H1 (cell line): ENCODE measurements around the gene FBXW5. TPM values are rescaled to one million over a fixed set of nuclear protein-coding genes. Genes with fewer than 3 reads are reported as not detected.

Source experiments
- CTCF ChIA-PET: fragments of 300-600 bp; sonication (Branson Sonifier 250); formaldehyde crosslinking; loops from one replicate; lab custom pipeline; 2021; ENCODE audit not compliant: partially characterized antibody; lab: Charles Lee
- POLR2A ChIA-PET: fragments of 300-600 bp; sonication (Branson Sonifier 250); formaldehyde crosslinking; loops from one replicate; lab custom pipeline; 2021; ENCODE audit warnings: inconsistent platforms; ENCODE audit not compliant: partially characterized antibody; lab: Charles Lee
- DNase-seq, 2 experiments: peaks; one replicate each; pipeline versions ENCODE4 v3.0.0 to v3.0.0-alpha.2; 2010 to 2022; ENCODE audit warnings: low spot score in 2 of 2, low read depth in 1 of 2, mixed read lengths in 1 of 2
- FAIRE-seq: peaks from 2 replicates; lab custom pipeline; 2011; peaks lifted over from hg19 to GRCh38; lab: Jason Lieb, UNC
- H2AFZ ChIP-seq: 2 replicates; pipeline ENCODE4 v1.8.1; 2012; ENCODE audit warnings: low read length, inconsistent platforms
- H2AK5ac ChIP-seq: 2 replicates; pipeline ENCODE4 v1.6.1; 2013; ENCODE audit warnings: low read depth, low read length
- H2BK120ac ChIP-seq: replicated peaks from 2 replicates; pipeline ENCODE3; 2013; ENCODE audit warnings: low read depth, low read length, inconsistent platforms
- H2BK12ac ChIP-seq: 2 replicates; pipeline ENCODE4 v1.6.1; 2013; ENCODE audit warnings: low read depth, low read length
- H2BK15ac ChIP-seq: 2 replicates; pipeline ENCODE4 v1.6.1; 2013; ENCODE audit warnings: low read length
- H2BK20ac ChIP-seq: 2 replicates; pipeline ENCODE4 v1.6.1; 2013; ENCODE audit warnings: low read length
- H2BK5ac ChIP-seq: 2 replicates; pipeline ENCODE4 v1.6.1; 2013; ENCODE audit warnings: low read depth, low read length
- H3K14ac ChIP-seq: 2 replicates; pipeline ENCODE4 v1.6.1; 2013; ENCODE audit warnings: inconsistent platforms; ENCODE audit not compliant: insufficient read length
- H3K18ac ChIP-seq: 2 replicates; pipeline ENCODE4 v1.6.1; 2013; ENCODE audit warnings: low read length; ENCODE audit errors: extremely low read depth
- H3K23ac ChIP-seq: 2 replicates; pipeline ENCODE4 v1.6.1; 2013; ENCODE audit warnings: inconsistent platforms; ENCODE audit not compliant: insufficient read length
- H3K23me2 ChIP-seq: 2 replicates; pipeline ENCODE4 v1.6.1; 2013; ENCODE audit warnings: low read depth, low read length
- H3K27ac ChIP-seq: 2 replicates; pipeline ENCODE4 v1.6.1; 2011; ENCODE audit warnings: low read depth, low read length, inconsistent platforms
- H3K27me3 ChIP-seq, 4 experiments: replicated peaks in 1 of 4; 1 replicate in 1 of 4; 2 replicates in 3 of 4; pipeline versions ENCODE4 v1.6.1 to v1.8.1; 2011 to 2013; ENCODE audit warnings: low read length in 3 of 4, mild to moderate bottlenecking in 3 of 4, inconsistent platforms in 2 of 4, mixed read lengths in 2 of 4, moderate library complexity in 1 of 4; ENCODE audit not compliant: control insufficient read depth in 3 of 4, insufficient read depth in 3 of 4; ENCODE audit errors: extremely low read depth in 1 of 4
- H3K36me3 ChIP-seq, 4 experiments: 2 replicates each; pipeline versions ENCODE4 v1.6.1 to v1.8.1; 2011 to 2013; ENCODE audit warnings: mild to moderate bottlenecking in 4 of 4, low read length in 3 of 4, moderate library complexity in 2 of 4, control low read depth in 1 of 4, inconsistent platforms in 1 of 4; ENCODE audit not compliant: insufficient read depth in 4 of 4, control insufficient read depth in 2 of 4
- H3K4ac ChIP-seq: replicated peaks from 2 replicates; pipeline ENCODE3; 2013; ENCODE audit warnings: low read length, low read depth, mixed read lengths, inconsistent platforms; ENCODE audit not compliant: insufficient read length
- H3K4me1 ChIP-seq, 4 experiments: replicated peaks in 1 of 4; 1 replicate in 1 of 4; 2 replicates in 3 of 4; pipeline versions ENCODE4 v1.6.1 to v1.8.1; 2011 to 2013; ENCODE audit warnings: low read length in 3 of 4, inconsistent platforms in 2 of 4, mixed read lengths in 1 of 4; ENCODE audit not compliant: insufficient read depth in 4 of 4, control insufficient read depth in 3 of 4
- H3K4me2 ChIP-seq, 2 experiments: 2 replicates each; pipeline versions ENCODE4 v1.6.1 to v1.8.1; 2011 to 2013; ENCODE audit warnings: low read depth in 2 of 2, low read length in 2 of 2, control low read depth in 1 of 2, inconsistent platforms in 1 of 2, mild to moderate bottlenecking in 1 of 2; ENCODE audit not compliant: insufficient read depth in 1 of 2
- H3K4me3 ChIP-seq, 4 experiments: fragments of 200-600, 300-600 bp in 1 of 4; sonication (generic), shearing (Covaris generic), sonication (Bioruptor Twin) in 1 of 4; 2 replicates each; pipeline versions ENCODE4 v1.5.1 to v1.8.1; 2011 to 2016; ENCODE audit warnings: low read length in 4 of 4, low read depth in 3 of 4, control low read depth in 2 of 4, inconsistent platforms in 2 of 4, mild to moderate bottlenecking in 2 of 4, mixed read lengths in 1 of 4, moderate library complexity in 1 of 4; ENCODE audit not compliant: insufficient read depth in 2 of 4; ENCODE audit errors: extremely low read depth in 1 of 4
- H3K56ac ChIP-seq: replicated peaks from 2 replicates; pipeline ENCODE3; 2013; ENCODE audit warnings: low read depth, mild to moderate bottlenecking, mixed read lengths, low read length, inconsistent platforms; ENCODE audit not compliant: insufficient read length
- H3K79me1 ChIP-seq: 2 replicates; pipeline ENCODE4 v1.6.1; 2013; ENCODE audit warnings: low read depth, low read length, control low read depth
- H3K79me2 ChIP-seq, 2 experiments: 2 replicates each; pipeline versions ENCODE4 v1.6.1 to v1.8.1; 2012 to 2013; ENCODE audit warnings: low read length in 2 of 2, mild to moderate bottlenecking in 2 of 2, inconsistent platforms in 1 of 2; ENCODE audit not compliant: insufficient read depth in 2 of 2, control insufficient read depth in 1 of 2
- H3K9ac ChIP-seq, 4 experiments: replicated peaks in 1 of 4; 1 replicate in 1 of 4; 2 replicates in 3 of 4; pipeline versions ENCODE4 v1.6.1 to v1.8.1; 2011 to 2013; ENCODE audit warnings: low read depth in 3 of 4, low read length in 3 of 4, control low read depth in 2 of 4, mild to moderate bottlenecking in 2 of 4, moderate library complexity in 2 of 4, inconsistent platforms in 1 of 4; ENCODE audit errors: extremely low read depth in 1 of 4
- H3K9me3 ChIP-seq, 2 experiments: 2 replicates each; pipeline versions ENCODE4 v1.6.1 to v1.8.1; 2012 to 2013; ENCODE audit warnings: mild to moderate bottlenecking in 2 of 2, moderate library complexity in 2 of 2, control low read depth in 1 of 2, inconsistent platforms in 1 of 2, low read depth in 1 of 2, low read length in 1 of 2, mixed read lengths in 1 of 2; ENCODE audit not compliant: insufficient read depth in 2 of 2
- H4K20me1 ChIP-seq, 2 experiments: replicated peaks in 1 of 2; 2 replicates each; pipeline versions ENCODE3 to v1.8.1; 2011 to 2013; ENCODE audit warnings: inconsistent platforms in 2 of 2, low read length in 2 of 2, mild to moderate bottlenecking in 1 of 2; ENCODE audit not compliant: insufficient read depth in 2 of 2, control insufficient read depth in 1 of 2
- H4K5ac ChIP-seq: 2 replicates; pipeline ENCODE4 v1.6.1; 2013; ENCODE audit warnings: low read length, low read depth, mixed read lengths, inconsistent platforms; ENCODE audit not compliant: insufficient read length
- H4K8ac ChIP-seq: 2 replicates; pipeline ENCODE4 v1.8.0; 2013; ENCODE audit warnings: mild to moderate bottlenecking, moderate library complexity, low read length, inconsistent platforms; ENCODE audit not compliant: insufficient read depth; ENCODE audit errors: extremely low read depth
- H4K91ac ChIP-seq: replicated peaks from 2 replicates; pipeline ENCODE3; 2013; ENCODE audit warnings: low read length, mixed read lengths, inconsistent platforms; ENCODE audit not compliant: insufficient read length
- CBX5 ChIP-seq: fragments of 300-800, 300-1000 bp; sonication (generic); IDR thresholded peaks from 2 replicates; pipeline ENCODE4 v1.7.1; 2016; ENCODE audit warnings: antibody characterized with exemption, low read length, low read depth
- CHD1 ChIP-seq: IDR thresholded peaks from 2 replicates; pipeline ENCODE4 v1.6.1; 2012; ENCODE audit warnings: low read depth, low read length, improper control_type of control experiment
- GABPA ChIP-seq: IDR thresholded peaks from 2 replicates; pipeline ENCODE4 v1.6.1; 2011; ENCODE audit warnings: mild to moderate bottlenecking, low read length, moderate library complexity, borderline replicate concordance; ENCODE audit not compliant: insufficient read depth
- GTF2F1 ChIP-seq: IDR thresholded peaks from 2 replicates; pipeline ENCODE4 v1.6.1; 2012; ENCODE audit warnings: low read depth, low read length, improper control_type of control experiment, borderline replicate concordance
- KDM1A ChIP-seq: fragments of 200-600, 300-600 bp; sonication (generic); IDR thresholded peaks from 2 replicates; pipeline ENCODE4 v1.7.1; 2016; ENCODE audit warnings: mild to moderate bottlenecking, low read length, borderline replicate concordance
- KDM4A ChIP-seq: IDR thresholded peaks from one replicate; pipeline ENCODE4 v1.7.1; 2012; ENCODE audit warnings: low read depth, mild to moderate bottlenecking, moderate library complexity, low read length, inconsistent platforms; ENCODE audit not compliant: severe bottlenecking
- POU5F1 ChIP-seq: IDR thresholded peaks from 2 replicates; pipeline ENCODE4 v1.6.1; 2011; ENCODE audit warnings: low read depth, mild to moderate bottlenecking, low read length, moderate library complexity
- RBBP5 ChIP-seq: IDR thresholded peaks from 2 replicates; pipeline ENCODE4 v1.7.1; 2012; ENCODE audit warnings: low read depth, mild to moderate bottlenecking, inconsistent platforms, low read length, moderate library complexity, borderline replicate concordance
- RXRA ChIP-seq: IDR thresholded peaks from 2 replicates; pipeline ENCODE4 v1.6.1; 2011; ENCODE audit warnings: low read depth, mild to moderate bottlenecking, low read length, moderate library complexity; ENCODE audit not compliant: insufficient read depth
- SIRT6 ChIP-seq: IDR thresholded peaks from one replicate; pipeline ENCODE4 v1.7.1; 2012; ENCODE audit warnings: low read length, inconsistent platforms
- SP1 ChIP-seq: IDR thresholded peaks from 2 replicates; pipeline ENCODE4 v1.6.1; 2011; ENCODE audit warnings: low read depth, low read length
- WGBS, 2 experiments: shearing (Covaris generic) in 1 of 2; methylation state at CpG; one replicate each; pipeline versions ENCODE4 v1.1.6 to v1.1.7; 2013 to 2015; ENCODE audit warnings: low lambda C conversion rate in 2 of 2, mixed read lengths in 2 of 2, inconsistent platforms in 1 of 2, low coverage in 1 of 2, missing lambda C conversion rate in 1 of 2; ENCODE audit not compliant: insufficient replicate concordance in 2 of 2, insufficient coverage in 1 of 2, insufficient read length in 1 of 2; ENCODE audit errors: extremely low coverage in 1 of 2, missing lambda C conversion rate in 1 of 2; 5-methylcytosine and 5-hydroxymethylcytosine counted together
- polyA plus RNA-seq, 7 experiments: library from polyadenylated mRNA; depleted of rRNA in 3 of 7; stranded (reverse) in 5 of 7; unstranded in 2 of 7; fragments of >200 nt in 5 of 7; fragments of 200-250 nt in 2 of 7; gene quantifications; 1 replicate in 5 of 7; 2 replicates in 1 of 7; 4 replicates in 1 of 7; pipeline versions ENCODE4 v1.2.1 to v1.2.3, GENCODE V29; 2011 to 2013; ENCODE audit warnings: missing spikeins in 2 of 7, mixed read lengths in 2 of 7
- total RNA-seq: library from RNA; stranded (reverse); fragmentation: NEBNext Ultra II Directional; extraction: Animal tissue kit (Norgen Biotek cat#: 25700); gene quantifications from 2 replicates; pipeline ENCODE4 v1.2.1, GENCODE V29; 2021
- TF ChIP-seq, protein P1 (sequence below): IDR thresholded peaks from 2 replicates; pipeline ENCODE4 v1.6.1; 2012; ENCODE audit warnings: inconsistent platforms

FBXW5 gene
- total and polyA plus RNA-seq, 2 of the 8 experiments (the other 6 are each of a cell fraction or from before 2014, with no cell fraction given): 49.0 to 71.0 TPM

DNA sequence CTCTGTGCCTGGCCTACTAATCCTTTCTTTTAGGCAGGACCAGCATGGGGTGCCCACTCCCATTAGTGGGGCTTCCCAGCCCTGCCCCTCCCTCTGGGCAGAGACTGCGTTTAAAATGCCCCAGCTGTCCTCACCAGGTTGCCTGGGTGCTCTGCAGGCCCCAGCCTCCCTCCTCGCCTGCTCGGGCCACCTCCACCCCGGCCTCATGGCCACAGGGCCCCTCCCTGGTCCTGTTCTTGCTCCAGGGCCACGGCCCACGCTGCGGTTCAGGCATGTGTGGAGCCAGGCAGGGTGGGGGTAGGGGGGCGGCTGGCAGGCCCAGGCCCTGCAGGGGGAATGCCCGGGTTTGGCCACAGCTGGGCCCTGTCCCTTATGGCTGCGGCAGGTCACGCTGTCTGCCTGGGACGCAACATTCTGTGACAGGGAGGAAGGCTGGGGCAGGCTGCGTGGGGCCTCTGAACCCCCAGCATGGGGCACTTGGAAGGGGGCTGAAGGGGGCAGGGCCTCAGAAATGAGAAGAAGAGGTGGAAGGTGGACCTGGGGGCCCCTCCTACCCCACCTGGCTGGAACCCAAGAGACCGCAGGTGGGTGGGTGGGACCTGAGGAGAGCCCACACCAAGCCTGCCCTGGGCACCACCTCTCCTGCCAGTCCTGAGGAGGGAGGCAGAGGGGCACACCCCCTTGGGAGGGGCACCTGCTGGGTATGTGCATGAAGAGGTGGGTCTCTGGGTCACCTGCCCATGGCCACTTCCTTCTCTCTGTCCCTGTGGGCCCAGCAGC, 7.2 kb upstream of the FBXW5 start, which contains the start of gene LCN12:
Gene LCN12 (plus strand): TSS at position 733 of the 780 bp plus-strand sequence. CDS start 55 bp downstream, outside the sequence.
- no peak within 1 kb of the TSS for H3K23ac ChIP-seq
- H3K79me1 ChIP-seq: no peaks in the 10 kb centered on the region
- H3K4me2 ChIP-seq: no peak within 1 kb of the TSS; a peak in 1 of 4 replicates
- H3K27me3 ChIP-seq: no peaks in the 10 kb centered on the region
- H2AFZ ChIP-seq: no peak within 1 kb of the TSS
- peak within 1 kb of the TSS; percentile 40 for H4K91ac ChIP-seq
- no peak within 1 kb of the TSS for H2BK5ac ChIP-seq
- FAIRE-seq (no peak), DNase-seq (no peak)
- no peak within 1 kb of the TSS for H3K14ac ChIP-seq
- no peak within 1 kb of the TSS for H3K4ac ChIP-seq
- H2AK5ac ChIP-seq: no peak within 1 kb of the TSS
- peak within 1 kb of the TSS; percentile 51; the same call in 1 of the 2 replicates for H4K8ac ChIP-seq
- no peak within 1 kb of the TSS for H2BK120ac ChIP-seq
- H3K18ac ChIP-seq: no peak within 1 kb of the TSS
- peaks cover 0 to 4% of the 10 kb centered on the region in 2 experiments for H4K20me1 ChIP-seq
- no peaks in the 10 kb centered on the region for H3K9me3 ChIP-seq
- 87% methylated on average over 9 of the region's 14 CpGs; no CpG with 5 or more reads in 1 of the 2 experiments for WGBS, 2 experiments
- H3K4me3 ChIP-seq: no peak within 1 kb of the TSS
- H3K56ac ChIP-seq: no peak within 1 kb of the TSS
- H3K23me2 ChIP-seq: peaks cover 7% of the 10 kb centered on the region; the same call in 1 of the 2 replicates
- no peak within 1 kb of the TSS for H2BK20ac ChIP-seq
- H3K79me2 ChIP-seq: no peaks in the 10 kb centered on the region
- ChIA-PET POLR2A (interaction anchor here (1.0 to 1.3 kb wide), 3 partner anchors 7 to 41 kb away, joined by 3 to 5 read pairs (median 3); no protein-coding TSS in a partner anchor), CTCF (interaction anchor here (0.9 to 5.2 kb wide), 6 partner anchors 11 to 118 kb away, joined by 3 to 21 read pairs (median 4); partner anchors contain the start of gene SAPCD2)
- no peak within 1 kb of the TSS for H3K9ac ChIP-seq
- peaks cover 0 to 14% (median 10%) of the 10 kb centered on the region in 4 experiments; a peak in 5 of 7 replicates for H3K4me1 ChIP-seq
- no peak within 1 kb of the TSS for H2BK15ac ChIP-seq
- H4K5ac ChIP-seq: no peak within 1 kb of the TSS
- 0 out of 2 replicates have a peak within 1 kb of the TSS, but pooled peaks have one; percentile 50 for H2BK12ac ChIP-seq
- no peak within 1 kb of the TSS for H3K27ac ChIP-seq
- H3K36me3 ChIP-seq: no peaks in the 10 kb centered on the region
- TF ChIP-seq RXRA (no peak), SP1 (no peak), CBX5 (no peak), KDM4A (no peak), RBBP5 (no peak), GABPA (no peak), KDM1A (no peak), POU5F1 (no peak), CHD1 (no peak), SIRT6 (no peak), GTF2F1 (no peak)
- TF ChIP-seq, protein P1, sequence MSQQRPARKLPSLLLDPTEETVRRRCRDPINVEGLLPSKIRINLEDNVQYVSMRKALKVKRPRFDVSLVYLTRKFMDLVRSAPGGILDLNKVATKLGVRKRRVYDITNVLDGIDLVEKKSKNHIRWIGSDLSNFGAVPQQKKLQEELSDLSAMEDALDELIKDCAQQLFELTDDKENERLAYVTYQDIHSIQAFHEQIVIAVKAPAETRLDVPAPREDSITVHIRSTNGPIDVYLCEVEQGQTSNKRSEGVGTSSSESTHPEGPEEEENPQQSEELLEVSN: no peak
